ENCODE measurements around the gene WFDC1.

The WFDC1 gene

DNA sequence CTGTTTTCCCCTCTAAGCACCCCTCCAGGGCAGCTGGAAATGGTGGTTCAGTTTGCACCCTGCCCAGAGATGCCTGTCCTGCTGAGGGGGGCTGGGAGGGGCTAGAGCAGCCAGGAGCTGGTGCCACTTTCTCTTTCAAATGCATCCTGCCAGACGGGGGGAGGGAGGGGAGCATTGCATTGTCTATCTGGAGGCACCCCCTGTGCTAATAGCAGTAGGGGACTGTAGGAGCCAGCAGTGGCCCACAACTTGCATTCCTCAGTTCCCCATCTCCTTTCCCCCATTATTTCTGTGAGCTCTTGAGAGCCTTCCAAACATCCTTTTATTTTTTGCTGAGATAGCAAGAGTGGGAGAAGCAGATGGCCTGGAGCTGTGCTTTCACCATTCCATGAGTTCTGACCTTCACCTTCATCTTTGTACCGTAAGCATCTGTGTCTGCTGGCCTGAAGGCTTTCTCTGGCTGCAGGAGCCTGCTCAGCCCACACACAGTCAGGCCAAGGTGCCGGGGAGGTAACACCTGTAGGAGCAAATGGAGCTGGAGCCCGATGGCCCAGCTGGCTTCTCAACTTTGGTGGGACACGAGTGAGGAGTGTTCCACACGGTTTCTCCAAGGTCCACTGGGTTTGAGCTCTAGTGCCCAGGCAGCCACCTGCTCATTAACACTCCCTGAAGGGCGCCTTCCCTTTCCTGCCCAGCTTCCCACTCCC lies 5.2 kb downstream of the WFDC1 start:
- in situ Hi-C loops (cut with HindIII; ENCODE audit: low sequenced_read_pairs) = loop anchor here (5.0 to 10.0 kb wide), 2 partner anchors 38 to 165 kb away; no protein-coding TSS in a partner anchor

DNA sequence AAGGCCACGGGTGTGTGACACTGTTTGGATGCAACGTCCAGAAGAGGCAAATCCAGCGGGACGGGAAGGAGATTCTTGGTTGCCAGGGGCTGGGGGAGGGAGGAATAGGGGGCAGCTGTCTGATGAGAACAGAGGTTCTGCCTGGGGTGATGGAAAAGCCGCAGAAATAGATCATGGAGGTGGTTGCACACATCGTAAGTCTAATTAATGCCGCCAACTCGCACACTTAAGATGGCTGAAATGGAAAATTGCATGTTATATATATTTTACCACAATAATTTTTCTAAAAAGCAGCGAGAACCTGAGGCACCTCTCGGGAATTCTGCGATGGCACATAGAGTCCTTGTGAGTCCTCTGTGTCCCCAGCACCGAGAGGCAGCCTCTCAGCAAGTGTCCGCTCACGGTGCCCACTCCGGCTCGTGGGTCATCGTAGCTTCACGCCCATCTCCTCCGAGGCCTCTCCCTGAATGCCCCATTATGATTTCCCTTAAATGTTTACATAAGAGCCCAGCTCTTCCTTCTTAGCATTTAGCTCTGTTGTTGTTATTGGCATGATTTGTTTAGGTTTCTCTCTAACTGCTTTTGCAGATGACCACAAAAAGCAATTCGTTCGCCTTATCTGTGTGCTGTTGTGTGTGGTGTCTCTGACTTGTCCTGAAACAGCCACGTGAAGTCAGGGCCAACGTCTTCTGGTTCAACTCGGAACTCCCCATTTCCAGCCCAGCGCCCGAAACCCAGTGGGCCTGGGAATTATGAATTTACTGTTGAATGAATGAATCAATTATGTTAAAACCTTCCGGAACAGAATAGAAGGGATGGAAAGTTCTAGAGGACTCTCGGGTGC lies 7.7 kb downstream of the WFDC1 start:
- in situ Hi-C loops (cut with HindIII; ENCODE audit: low sequenced_read_pairs) = no loop called here

DNA sequence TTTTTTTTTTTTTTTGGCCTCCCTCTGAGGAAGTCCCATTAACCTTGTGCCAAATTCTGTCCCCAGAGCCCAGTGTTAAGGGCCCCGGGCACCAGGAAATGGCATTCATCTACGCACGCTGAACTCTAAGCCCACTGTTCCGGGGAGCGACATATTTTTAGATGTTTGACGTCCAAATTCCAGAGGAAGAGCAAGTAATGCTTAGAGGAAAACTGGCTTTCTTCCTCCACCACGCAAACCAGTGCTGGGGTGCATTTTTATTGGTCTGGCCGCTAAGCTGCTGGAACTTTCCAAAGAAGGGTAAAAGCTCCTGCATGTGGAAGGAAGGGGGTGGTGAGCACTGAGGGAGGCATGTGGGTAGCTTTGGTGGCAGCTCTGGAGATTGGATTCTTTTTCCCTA lies 8.3 kb downstream of the WFDC1 start:
- in situ Hi-C loops (cut with HindIII; ENCODE audit: low sequenced_read_pairs) = no loop called here

DNA sequence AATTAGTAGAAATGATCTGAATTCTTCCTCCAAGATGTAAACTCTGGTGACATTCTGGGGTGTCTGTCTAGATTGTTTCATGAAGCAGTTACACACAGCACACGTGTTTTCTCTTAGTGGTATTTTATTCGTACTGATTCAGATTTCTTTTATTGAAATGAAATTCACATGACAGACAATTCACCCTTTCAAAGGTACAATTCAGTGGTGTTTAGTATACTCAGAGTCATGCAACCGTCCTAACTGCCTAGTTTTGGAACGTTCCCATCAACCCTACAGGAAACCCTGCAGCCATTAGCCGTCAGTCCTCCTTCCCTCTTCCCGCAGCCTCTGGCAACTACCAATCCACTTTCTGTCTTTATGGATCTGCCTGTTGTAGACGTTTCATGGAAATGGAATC lies 8.8 kb downstream of the WFDC1 start:
- in situ Hi-C loops (cut with HindIII; ENCODE audit: low sequenced_read_pairs) = no loop called here

DNA sequence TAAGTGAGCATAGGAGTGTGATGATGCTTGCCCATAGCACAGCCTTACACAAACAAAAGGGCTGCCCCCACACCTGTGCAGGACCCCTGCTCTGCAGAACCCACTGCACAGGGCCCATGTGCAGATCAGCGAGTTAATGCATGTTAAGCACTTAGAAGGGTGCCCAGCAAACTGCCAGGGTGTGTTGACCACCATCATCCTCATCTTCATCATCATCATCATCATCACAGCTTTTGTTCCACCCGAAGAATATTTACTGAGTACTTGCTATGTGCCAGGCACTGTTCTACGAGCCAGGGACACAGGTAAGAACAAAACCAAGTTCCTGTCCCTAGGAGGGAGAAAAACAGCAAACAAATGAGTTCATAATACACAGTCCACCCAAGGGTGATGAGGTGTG lies 11.9 kb downstream of the WFDC1 start:
- in situ Hi-C loops (cut with HindIII; ENCODE audit: low sequenced_read_pairs) = no loop called here

DNA sequence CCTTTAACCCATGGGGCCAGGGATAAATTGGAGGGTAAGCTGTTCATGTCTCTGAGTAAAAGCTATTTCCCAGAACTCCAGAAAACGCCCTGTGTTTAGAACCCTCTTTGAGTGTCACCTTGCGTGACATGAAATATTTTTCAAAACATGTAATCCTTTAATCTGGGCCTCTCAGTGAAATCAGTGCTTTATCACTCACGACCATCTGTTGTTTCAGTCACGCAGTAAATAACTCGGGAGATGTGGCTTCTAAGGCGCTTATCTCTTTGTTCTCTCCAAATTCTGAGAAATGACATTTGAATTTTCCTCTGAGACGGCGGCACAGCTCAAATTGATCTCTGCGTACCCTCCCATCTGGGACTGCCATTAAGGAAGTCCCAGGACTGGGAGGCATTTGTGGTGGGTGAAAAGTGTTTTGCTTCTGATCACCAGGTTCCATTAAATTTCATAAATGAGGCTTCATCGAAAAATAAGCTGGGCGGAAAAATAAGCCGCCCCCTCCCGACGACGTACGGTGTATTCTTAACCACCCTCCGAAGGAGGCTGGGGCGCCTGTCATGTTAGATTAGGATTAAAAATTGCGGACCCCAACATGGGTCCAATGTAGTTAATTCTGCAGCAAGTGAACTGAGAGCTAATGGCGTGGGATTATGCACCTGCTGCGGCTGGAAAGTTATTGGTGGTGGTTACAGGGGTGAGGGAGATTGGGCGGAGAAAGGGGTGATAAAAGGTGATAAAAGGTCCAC lies 12.7 kb downstream of the WFDC1 start:
- in situ Hi-C loops (cut with HindIII; ENCODE audit: low sequenced_read_pairs) = no loop called here

DNA sequence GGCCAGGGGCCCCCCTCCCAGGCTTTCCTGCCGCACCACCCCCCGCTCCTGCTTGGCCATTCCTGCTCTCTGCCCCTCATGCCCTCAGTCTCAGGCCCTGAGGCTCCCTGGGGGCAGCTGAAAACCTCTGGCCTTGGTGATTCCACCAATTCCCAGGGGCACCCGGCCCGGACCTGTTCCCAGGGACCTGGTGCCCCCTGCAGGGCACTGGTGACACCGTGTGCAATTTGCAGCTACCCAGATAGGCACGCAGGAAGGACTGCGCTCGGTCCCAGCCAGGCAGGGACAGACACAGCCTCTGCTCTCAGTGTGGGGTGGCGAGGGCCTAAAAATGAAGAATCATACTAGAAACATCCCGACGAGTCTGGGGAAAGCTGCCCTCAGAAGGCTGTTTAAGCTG lies 13.4 kb downstream of the WFDC1 start:
- in situ Hi-C loops (cut with HindIII; ENCODE audit: low sequenced_read_pairs) = no loop called here

DNA sequence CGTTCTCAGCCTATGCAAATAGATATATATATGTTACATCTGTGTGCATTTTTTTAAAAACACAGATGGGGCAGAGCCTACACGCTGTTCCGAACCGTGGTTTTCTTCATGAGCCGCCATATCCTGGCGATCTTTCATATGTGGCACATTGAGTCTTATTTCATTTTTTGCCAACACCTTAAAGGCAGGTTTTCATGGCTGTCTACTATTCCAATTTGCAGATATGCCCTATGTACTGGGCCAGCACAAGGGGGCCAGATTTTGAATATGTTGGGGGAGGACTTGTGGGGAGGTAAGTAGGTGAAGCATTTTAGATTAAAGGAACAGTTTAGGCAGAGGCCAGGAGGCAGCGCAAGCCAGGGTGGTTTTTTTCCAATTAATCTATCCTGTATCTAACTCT lies 16.0 kb downstream of the WFDC1 start:
- in situ Hi-C loops (cut with HindIII; ENCODE audit: low sequenced_read_pairs) = no loop called here

DNA sequence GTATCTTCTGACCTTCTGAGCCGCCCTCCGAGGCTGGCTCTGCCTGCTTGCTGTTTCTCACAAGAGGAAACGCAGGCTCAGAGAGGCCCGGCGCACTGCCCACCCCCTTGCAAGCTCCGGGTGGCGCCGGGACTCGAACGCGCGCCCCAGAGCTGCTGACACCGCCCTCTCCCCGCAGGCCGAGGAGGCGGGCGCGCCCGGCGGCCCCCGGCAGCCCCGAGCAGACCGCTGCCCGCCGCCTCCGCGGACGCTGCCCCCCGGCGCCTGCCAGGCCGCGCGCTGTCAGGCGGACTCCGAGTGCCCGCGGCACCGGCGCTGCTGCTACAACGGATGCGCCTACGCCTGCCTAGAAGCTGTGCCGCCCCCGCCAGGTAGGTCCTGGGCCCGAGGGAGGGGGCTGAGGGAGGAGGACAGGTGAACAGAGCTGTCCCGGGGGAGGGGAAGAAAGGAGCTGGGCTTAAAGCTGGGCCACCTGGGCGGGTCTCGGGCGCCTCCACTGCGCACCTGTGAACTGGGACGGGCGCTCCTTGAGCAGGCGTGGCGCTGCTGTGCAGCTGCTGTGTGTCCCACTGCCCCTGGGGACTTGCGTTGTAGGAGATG lies 18.2 kb downstream of the WFDC1 start:
- in situ Hi-C loops (cut with HindIII; ENCODE audit: low sequenced_read_pairs) = no loop called here

DNA sequence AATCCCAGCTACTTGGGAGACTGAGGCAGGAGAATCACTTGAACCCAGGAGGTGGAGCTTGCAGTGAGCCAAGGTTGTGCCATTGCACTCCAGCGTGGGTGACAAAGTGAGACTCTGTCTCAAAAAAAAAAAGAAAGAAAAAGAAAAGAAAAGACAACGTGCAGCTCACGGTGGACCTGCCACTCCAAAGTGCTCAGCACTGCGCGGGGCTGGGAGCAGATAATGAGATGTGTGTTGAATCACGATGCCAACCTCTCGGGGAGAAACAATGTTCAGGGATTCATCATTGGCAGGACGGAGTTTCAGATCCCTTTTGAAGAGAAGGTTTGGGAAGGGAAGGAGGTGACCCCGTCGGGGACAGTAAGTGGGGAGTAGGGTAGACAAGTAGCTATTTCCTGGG lies 19.2 kb downstream of the WFDC1 start:
- in situ Hi-C loops (cut with HindIII; ENCODE audit: low sequenced_read_pairs) = no loop called here

DNA sequence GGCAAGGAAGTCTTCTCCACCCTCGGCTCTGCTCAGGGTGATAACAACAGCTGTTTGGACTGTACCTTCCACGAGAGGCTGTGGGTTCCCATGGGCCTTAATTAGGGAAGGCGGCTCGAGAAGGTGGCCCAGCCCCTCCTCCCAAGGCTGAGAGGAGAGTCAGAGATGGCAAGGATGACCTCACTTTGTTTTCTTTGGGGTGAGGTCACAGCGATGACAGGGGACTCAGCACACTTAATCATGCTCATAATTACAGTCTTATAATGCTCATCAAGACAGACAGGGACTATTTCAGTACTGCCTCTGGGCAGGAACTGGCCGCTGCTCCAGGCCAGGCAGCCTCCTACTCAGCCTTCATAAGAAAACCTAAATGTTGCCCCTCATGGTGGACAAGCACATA lies 19.7 kb downstream of the WFDC1 start:
- in situ Hi-C loops (cut with HindIII; ENCODE audit: low sequenced_read_pairs) = no loop called here

DNA sequence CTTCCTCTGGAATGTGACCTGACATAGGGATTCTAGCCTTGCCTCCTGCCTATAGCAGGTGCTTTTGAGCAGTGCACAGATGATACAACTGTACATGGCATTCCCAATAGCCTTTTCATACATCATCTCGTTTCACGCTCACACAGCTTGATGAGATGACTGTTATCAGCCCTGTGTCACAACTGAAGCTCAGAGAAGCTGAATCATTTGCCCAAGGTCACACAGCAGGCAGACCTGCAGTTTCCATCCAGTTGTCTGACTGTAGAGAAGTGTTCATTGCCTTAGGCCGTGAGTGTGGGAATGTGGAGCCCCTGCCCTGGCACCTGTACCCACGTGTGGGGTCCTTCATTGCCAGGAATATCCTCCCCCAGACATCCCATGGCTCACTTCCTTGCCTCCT lies 20.1 kb downstream of the WFDC1 start:
- in situ Hi-C loops (cut with HindIII; ENCODE audit: low sequenced_read_pairs) = no loop called here

DNA sequence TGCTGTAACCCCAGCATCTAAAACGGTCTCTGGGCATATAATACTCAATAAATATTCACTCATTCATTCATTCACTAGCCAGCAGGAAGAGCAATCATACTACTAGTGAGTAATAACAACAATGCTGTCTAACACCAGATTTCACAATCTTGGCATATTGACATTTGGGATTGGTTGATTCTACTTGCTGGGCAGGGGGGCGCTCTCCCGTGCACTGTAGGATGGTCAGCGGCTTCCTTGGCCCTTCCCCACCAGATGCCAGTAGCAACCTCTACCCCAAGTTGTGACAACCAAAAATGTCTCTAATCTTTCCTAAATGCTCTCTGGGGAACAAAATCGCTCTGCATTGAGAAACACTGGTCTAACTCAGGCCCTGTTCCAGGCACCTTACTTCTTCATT lies 20.7 kb downstream of the WFDC1 start:
- in situ Hi-C loops (cut with HindIII; ENCODE audit: low sequenced_read_pairs) = no loop called here

DNA sequence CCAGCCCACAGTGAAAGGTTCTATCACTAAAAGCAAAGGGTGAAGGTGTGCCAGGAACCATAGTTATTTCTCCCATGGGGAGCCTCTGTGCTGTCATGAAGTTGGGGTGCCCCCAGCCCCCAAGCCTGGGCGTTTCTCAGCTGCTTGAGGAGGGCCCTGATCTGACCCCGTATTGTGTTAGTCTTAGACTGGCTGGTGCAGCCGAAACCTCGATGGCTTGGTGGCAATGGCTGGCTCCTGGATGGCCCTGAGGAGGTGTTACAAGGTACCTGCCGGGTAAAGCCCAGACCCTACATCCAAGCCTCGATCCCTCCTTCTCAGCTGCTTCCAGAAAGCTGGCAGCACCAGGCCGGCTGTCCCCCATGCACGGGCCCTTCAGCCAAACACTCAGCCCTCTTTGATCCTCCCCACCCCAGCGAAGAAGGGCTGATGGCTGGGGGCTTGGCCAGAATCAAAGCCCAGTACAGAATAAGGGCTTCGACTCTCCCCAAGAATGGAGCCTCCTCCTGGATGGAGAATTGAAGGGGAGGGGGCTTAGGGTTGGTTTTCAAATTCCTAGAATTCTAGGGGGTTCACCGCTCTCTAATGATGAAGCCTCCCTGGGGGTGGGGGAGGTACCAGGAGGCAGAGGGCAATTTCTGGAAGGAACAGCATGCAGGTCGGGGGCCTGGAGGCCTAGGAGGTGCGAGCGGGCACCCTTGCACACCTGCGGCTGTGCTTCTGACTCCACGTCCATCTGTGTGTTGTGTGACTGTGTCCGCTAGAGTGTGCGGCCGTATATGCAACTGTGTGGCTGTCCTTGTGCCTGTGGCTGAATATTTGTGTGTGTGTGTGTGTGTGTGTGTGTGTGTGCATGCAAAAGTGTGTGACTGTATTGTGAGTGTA lies 23.7 kb downstream of the WFDC1 start:
- in situ Hi-C loops (cut with HindIII; ENCODE audit: low sequenced_read_pairs) = no loop called here

DNA sequence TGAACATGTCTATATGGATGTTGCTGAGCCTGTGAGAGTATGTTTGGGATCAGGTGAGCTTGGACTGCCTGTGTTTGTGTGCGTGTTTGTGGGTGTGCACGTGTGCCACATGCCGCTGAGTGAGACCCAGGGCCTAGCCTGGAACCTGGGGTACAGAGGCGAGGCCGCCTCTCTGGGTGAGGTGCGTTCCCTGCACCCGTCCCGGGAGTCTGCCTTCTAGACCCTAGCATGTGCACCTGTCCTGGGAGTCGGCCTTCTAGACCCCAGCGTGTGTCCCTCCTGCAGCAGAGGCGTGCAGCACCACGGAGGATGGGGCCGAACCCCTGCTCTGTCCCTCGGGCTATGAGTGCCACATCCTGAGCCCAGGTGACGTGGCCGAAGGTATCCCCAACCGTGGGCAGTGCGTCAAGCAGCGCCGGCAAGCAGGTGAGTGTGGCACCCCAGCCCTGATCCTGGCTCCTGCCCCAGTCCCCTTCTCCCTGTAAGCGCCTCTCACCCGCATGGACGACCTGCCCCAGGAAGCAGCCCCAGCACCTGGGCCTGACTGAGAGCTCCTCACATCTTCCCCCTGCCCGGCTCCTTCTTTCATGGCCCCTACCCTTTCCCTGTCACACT lies 24.6 kb downstream of the WFDC1 start:
- in situ Hi-C loops (cut with HindIII; ENCODE audit: low sequenced_read_pairs) = no loop called here

DNA sequence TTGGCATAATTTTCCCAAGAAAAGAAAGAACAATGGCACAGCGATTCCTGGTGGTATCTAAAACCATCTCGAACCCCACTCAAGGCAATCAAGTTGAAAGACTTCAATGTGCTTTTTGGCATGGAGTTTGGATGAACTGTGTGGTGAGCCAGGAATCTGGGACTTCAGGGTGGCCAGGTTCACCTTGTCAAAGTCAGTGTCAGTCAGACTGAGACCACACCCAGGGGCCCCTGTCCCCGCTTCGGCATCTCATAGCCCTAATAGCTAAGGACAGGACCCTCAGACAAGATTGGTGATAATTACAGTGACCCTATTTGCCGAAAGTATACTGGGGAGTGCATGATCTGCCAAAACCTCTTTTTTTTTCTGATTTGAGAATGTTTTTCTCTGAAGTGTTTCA lies 25.8 kb downstream of the WFDC1 start:
- in situ Hi-C loops (cut with HindIII; ENCODE audit: low sequenced_read_pairs) = loop anchor here (5.0 kb wide), 2 partner anchors 52 to 127 kb away; no protein-coding TSS in a partner anchor

DNA sequence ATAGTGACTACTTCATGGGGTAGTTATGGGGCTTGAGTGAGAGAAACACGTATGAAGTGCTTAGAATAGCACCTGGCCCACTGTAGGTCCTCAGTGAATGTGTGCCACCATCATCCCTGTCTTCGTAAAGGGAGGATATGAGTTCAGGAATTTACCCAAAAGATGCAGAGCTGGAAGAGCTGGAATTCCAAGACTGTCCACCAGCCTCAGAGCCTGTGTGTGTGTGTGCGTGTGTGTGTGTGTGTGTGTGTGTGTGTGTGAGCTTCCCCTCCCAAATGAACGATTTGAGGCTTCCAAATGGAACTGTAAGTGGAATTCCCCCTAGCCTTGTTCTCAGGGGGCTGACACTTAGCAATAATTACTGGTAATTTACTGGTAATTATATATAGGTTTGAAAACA lies 27.3 kb downstream of the WFDC1 start:
- in situ Hi-C loops (cut with HindIII; ENCODE audit: low sequenced_read_pairs) = loop anchor here (5.0 kb wide), 2 partner anchors 50 to 125 kb away; no protein-coding TSS in a partner anchor

DNA sequence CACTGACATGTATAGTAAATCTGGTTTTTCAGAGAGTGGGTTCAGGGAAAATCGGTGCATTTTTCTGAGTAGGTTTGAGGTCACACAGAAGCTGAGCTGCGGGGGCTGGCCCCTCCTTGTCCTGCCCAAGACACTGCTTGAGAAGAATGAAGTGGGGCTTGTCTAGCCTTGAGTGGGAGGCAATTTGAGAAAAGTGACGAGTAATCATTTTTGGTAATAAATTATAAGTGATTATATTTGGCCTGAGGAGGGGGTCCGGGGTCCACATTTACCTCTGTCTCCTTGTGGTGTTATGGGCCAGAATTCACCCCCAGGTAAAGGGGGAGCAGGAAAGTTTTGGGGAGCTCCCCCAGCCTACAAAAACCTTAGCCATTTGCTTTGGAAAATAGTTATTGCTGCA lies 28.1 kb downstream of the WFDC1 start:
- in situ Hi-C loops (cut with HindIII; ENCODE audit: low sequenced_read_pairs) = loop anchor here (5.0 kb wide), 2 partner anchors 50 to 125 kb away; no protein-coding TSS in a partner anchor

DNA sequence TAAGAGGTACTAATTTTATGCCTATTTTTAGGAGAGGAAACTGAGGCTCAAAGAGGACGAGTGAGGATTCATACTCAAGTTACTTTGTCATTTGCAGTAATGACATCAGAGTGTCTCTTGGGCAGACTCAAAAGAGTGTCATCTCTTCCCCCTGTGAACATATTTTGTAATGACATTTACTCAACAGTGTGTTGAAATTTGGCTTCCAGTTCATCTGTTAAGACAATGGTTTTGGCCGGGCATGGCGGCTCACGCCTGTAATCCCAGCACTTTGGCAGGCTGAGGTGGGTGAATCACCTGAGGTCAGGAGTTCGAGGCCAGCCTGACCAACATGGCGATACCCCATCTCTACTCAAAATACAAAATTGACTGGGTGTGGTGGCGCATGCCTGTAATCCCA lies 28.9 kb downstream of the WFDC1 start:
- in situ Hi-C loops (cut with HindIII; ENCODE audit: low sequenced_read_pairs) = loop anchor here (5.0 kb wide), 2 partner anchors 49 to 124 kb away; no protein-coding TSS in a partner anchor
